HG03565 (cell line): Measurements from ENCODE around the gene RYR3.

Source experiments
- ATAC-seq: cut with Tn5 transposase; IDR thresholded peaks from one replicate; pipeline ENCODE4 v1.9.1; 2021; ENCODE audit warnings: mild to moderate bottlenecking, moderate library complexity; ENCODE audit not compliant: unreplicated experiment

The RYR3 gene

GRCh38 chr15:33378866-33379480 lies 68.2 kb downstream of the RYR3 start:
- no peak for ATAC-seq

DNA sequence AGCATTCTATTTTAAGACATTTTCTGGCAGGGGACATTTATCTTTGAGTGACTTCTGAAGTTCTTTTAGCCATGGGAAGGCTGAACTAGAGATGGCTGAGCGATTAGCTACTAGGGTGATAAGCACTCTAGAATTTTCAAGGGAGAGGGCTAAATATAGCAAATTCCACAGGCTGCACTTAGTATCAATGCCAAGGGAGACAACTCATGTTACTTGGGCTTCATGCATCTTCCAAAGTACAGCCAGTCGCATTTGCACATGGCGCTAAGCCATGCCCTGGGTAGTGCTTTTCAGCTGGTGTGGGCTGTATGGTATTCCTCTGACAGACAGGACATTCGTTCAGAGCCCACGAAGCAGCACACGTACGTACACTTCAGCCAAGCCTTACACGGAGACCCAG lies 69.6 kb downstream of the RYR3 start:
- ATAC-seq, result no peak

- no peak for ATAC-seq
Observed at GRCh38 chr15:33382491-33382890, 71.7 kb downstream of the RYR3 start.

- ATAC-seq, result no peak
Observed at GRCh38 chr15:33384307-33384706, 73.5 kb downstream of the RYR3 start.

DNA sequence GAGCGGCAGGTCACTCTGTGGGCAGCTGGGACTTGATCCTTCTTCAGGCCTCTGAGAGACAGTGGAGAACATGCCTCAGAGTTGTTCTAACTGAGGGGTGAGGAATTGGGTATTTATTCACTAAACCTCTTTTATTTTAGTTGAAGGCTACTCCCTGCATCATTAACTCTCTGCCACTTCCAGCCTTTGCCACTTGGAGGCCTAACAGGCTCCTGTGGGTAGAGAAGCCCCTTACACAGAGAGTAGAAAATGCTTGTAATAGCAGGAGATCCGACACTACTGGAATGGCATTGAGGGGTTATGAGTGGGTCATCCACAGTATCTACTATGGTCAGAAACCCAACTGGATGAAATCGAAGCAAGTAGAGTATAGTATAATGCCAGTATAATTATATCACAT lies 81.7 kb downstream of the RYR3 start:
- no peak for ATAC-seq

DNA sequence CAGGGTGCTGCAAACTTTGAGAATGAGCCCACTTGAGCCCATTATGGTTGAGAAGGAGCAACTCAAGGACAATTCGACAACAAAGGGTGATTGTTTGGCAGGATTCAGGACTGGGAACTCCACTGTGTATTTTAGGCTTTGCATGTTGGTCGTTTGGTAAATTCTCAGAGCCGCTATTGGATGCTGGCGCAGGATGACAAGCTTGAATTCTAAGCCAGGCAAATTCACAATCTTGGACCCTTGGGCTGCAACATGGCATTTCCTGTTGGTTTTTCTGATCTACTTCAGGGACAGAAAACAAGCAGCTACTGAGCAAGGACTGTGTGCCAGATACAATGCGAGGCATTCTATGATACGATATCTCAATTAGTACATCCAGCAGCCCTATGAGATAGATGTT lies 82.8 kb downstream of the RYR3 start:
- ATAC-seq, result no peak

GRCh38 chr15:33395321-33395720 lies 84.6 kb downstream of the RYR3 start:
- no peak for ATAC-seq

DNA sequence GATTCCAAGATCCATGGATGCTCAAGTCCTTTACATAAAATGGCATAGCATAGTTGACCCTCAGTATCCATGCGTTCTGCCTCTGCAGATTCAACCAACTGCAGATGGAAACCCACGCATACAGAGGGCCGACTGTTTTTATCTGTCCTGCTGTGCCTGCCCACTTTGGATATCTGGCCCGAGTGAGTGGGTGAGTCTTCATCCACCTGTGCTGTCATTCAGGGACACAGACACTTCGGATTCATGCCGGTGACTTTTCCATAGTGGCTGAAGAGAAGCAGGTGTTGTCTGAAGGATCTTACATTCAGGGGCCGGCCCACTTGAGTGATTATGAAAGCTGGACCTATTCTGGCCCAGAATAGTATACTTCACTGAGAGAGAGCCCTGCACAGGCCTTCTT lies 85.1 kb downstream of the RYR3 start:
- no peak for ATAC-seq

GRCh38 chr15:33396475-33396874 lies 85.7 kb downstream of the RYR3 start:
- no peak for ATAC-seq

DNA sequence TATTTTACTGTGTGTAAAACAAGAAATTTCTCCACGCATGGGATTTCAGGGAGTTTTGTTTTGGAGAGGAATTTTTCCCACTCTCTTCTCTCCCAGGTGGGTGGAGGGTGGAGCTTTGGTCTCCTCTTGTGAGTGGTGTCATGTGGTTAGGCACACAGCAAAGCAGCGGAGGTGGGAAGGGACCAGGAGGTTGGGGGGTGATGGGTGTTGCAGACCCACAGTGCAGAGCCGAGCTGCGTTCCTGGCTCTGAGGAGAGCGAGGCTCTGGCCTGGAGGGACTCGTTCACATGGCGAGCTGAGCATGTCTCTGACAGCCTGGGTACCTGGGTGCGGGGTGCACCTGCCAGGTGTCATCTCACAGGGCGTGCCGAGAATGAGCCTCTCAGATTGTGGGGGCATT lies 87.8 kb downstream of the RYR3 start:
- ATAC-seq, result no peak

DNA sequence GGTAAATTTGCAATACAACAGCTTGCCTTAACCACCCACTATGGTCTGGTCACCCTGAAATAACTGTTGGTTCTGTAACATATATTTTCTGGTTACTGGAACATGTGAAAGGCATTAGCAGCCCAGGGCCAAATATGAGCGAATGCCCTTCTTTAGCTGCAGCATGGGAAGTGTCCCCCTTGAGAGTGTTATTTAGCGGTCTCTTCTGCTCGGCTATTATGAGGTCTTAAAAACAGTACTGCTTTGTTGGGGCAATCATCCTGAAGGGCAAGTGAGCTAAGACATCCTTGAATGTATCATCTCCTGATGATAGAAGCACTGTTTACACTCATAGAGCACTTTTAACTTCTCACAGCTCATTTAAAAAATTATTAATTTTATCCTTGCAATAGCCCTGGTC lies 90.2 kb downstream of the RYR3 start:
- ATAC-seq, result no peak

DNA sequence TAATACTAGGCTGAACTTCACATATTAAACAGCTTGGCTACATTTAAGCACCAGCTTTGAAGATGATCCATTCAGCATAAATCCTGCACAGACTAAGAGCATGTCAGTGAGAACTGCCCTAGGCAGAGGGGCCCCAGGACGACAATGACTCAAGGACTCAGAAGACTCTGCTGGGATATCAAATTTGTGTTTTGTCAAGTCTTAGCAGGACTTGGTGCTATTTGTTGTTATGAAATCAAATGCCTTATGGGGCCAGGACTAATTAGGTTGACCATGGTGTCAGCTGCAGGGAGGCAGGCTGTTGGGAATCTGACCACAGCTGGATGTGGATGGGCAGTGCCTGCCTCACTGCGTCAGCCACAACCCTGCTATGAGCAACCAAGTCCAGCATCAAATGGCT lies 91.8 kb downstream of the RYR3 start:
- ATAC-seq, result no peak

- no peak for ATAC-seq
Observed at GRCh38 chr15:33405096-33405495, 94.3 kb downstream of the RYR3 start.

DNA sequence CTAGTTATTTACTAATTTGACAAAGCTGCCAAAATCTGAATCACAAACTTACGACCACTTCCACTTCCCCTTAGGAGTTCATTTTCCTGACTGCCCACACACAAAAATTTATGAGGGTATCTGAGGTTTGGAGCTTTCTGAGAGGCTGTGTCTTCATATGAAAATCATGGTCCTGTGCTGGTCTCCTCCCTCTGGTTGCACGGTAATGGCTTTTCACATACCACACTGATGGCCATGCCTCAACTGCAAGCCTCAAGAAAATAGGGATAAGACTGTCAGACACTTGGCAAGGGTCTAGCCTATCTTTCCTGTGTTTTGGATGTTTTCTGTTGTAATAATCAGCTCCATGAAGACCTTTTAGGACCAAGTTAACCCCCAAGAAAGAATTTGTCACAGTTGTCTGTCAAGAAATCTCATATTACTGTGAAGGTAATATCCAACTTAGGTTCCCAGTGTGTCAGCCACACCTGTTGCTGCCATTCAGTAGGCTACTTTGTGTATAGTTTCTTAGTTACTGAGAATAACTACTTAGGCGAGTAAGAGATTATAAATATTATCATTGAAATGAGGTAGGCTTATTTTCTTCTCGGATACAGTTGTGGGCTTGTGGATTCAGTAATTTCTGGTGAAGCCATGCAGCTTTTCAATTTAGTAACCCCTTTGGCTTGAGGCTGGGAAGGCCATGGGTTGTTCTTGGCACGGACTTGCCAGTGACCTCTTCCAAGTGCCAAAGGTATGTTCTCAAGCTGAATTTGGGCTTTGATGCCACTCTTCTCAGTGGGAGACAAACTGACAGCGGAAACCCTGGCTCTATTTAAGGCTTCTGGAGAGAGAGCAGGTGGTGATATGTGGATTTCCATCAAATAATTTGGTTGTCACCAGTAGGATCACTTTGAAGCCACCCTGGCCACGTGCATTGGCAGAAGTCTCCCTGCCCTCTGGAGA lies 101.1 kb downstream of the RYR3 start:
- ATAC-seq, result no peak

- ATAC-seq, result no peak
Observed at GRCh38 chr15:33419701-33420100, 108.9 kb downstream of the RYR3 start.

DNA sequence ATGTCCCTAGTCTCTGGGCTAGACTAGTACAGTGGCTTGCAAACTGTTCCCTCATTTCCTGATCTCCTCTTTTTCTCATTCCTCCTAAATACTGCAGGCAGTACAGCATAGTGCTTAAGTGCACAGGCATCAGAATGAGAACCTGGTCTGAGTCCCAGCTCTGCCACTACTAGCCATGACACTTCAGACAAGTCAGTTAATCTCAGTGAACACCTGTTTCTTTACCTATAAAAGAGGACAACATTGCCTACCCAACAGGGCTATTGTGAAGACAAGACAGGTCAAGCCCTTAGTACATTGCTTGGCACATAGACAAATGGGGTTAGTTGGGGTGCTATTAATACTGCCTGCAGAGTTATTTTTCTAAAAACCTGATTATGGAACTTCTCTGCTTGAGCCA lies 113.3 kb downstream of the RYR3 start:
- no peak for ATAC-seq

GRCh38 chr15:33425142-33425541 lies 114.4 kb downstream of the RYR3 start:
- no peak for ATAC-seq

DNA sequence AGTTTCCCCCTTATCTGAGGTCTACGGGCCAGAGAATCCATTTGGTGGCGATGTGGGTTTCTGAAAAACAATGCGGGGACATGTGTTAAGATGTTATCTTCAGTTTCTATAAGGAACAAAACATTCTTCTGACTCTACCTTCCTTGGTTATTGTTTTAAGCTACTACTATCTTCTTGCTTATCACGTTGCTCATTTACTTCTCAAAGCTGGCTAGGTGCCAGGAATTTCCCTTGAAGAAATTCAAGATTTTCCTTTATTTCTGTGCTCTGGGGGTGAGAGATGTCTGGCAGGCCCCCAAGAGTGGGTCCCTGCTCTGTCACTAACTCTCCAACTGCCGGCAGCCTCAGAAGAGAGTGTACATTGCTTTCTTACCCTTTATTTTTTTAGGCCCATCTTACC lies 119.8 kb downstream of the RYR3 start:
- no peak for ATAC-seq

DNA sequence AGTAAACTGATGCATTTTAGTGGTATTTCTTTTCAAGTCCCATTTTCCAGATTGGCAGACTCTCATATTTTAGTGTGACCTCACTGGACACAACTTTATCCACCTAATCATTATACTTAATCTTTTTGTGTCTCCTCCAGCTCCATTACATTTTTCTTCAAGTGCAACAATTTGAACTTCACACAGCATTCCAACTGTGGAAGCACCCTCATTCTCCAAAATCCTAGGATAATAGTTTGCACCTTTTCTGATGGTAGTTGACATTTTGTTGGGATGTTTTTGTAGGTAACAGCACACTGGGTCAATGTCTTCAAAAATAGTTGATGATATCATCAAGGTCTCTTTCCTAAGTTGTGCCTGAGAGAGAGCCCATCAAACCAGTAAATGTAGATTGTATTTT lies 123.1 kb downstream of the RYR3 start:
- no peak for ATAC-seq

DNA sequence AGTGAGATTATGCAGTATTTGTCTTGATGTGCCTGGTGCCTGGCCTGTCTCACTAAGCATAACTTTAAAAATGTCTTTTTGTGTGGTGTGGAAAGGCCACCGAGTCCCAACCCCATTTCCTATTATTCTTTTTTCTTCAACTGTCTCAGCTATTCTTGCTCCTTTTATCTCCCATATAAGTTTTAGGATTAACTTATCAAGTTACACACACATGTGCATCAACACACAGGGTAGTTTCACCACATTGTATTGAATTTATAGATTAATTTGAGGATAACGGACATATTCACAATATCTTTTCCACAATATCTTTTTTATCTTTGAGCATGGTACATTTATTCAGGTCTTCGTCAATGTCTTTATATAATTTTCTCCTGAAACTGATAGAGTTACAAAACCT lies 127.6 kb downstream of the RYR3 start:
- ATAC-seq, result no peak

DNA sequence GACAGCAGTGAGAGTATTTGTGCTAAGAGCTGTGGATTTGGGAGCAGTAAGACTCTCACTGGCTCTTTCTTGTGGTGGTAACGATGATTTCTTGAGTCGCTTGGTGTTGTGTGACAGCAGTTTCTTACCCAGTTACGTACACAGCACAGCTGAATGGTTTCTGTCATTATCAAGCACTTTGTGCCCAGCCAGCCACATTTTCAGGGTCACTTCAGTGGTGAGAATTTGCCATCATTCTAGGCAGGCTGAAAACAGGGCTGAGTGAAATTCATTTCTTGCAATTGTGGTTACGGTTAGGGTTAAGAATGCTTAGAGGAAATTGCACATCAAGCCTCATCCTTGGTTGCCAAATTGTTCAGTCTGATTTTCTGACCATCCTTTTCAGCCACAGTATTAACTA lies 130.1 kb downstream of the RYR3 start:
- no peak for ATAC-seq

DNA sequence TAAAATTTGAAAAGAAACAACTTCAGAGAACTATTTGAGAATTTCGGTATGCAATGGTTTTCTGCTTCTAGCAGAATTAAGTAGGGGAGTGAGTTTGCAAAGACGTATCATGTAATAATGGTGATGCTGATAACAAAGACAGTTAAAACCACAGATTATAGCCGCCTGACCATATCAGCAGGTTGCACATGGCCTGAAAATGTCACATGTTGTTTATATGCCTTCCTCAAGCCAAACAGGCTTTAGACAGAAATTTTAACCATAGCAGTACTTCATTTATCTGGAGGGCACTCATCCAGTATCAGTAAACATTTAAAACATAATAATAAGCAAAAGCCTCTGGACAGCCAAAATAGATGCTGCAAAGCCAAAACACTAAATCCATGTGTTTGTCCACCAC lies 131.7 kb downstream of the RYR3 start:
- ATAC-seq, result no peak

- ATAC-seq, result no peak
Observed at GRCh38 chr15:33443708-33444107, 132.9 kb downstream of the RYR3 start.
